Stimulated activated naive CD8-positive, alpha-beta T cell treated with anti-CD3 and anti-CD28 coated beads, Interleukin-15, amount 100 ng/mL, for 72 hours (primary cell): ENCODE results near the gene TMCC1.
"Not testable (repeated sequence)": the region's sequence is repeated elsewhere in the genome, so short reads cannot be mapped to it uniquely, and the experiment has no call there.

ENCODE experiments used
- ATAC-seq: fragments of 150-1000 bp; cut with Tn5 transposase; 2 replicates; pipeline ENCODE4 v1.10.0; 2021; ENCODE audit warnings: mild to moderate bottlenecking, moderate library complexity
- DNase-seq, 2 donors: peaks; one replicate each; pipeline ENCODE4 v3.0.0; 2021 to 2022
- H3K27ac Mint-ChIP-seq, 2 donors: one replicate each; pipeline ENCODE4 v1.8.0; 2022; ENCODE audit warnings: mild to moderate bottlenecking in 2 of 2, mixed read lengths in 2 of 2, moderate library complexity in 2 of 2
- H3K27me3 Mint-ChIP-seq: one replicate; pipeline ENCODE4 v1.8.0; 2022; ENCODE audit warnings: mixed read lengths
- H3K4me1 Mint-ChIP-seq: one replicate; pipeline ENCODE4 v1.8.0; 2022; ENCODE audit warnings: mild to moderate bottlenecking, mixed read lengths
- H3K4me3 Mint-ChIP-seq, 2 donors: one replicate each; pipeline ENCODE4 v1.8.0; 2022; ENCODE audit warnings: mild to moderate bottlenecking in 2 of 2, mixed read lengths in 2 of 2, moderate library complexity in 1 of 2
- H3K9me3 Mint-ChIP-seq, 2 donors: one replicate each; pipeline ENCODE4 v1.8.0; 2022; ENCODE audit warnings: mixed read lengths in 2 of 2

The TMCC1 gene

GRCh38 chr3:129831942-129832341 is 61.6 kb downstream of the TMCC1 start:
- not testable (repeated sequence) for H3K27ac Mint-ChIP-seq

DNA sequence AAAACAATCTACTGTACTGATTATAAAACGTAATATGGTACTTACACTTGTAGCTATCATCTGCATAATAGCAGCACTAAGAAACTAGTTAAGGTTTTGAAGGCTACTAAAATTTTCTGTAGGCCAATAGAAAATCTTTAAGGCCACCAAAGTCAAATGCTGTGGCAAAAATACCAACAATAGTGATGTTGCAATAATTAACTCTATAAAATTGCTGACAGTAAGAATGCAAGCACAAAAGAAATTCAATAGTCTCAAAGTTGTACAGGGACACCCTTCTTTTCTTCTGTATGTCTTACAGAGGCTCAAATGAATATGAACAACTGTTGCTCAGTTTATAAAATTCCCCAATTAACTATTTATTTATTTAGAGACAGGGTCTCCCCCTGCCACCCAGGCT is 62.0 kb downstream of the TMCC1 start:
- ATAC-seq (no peak), DNase-seq (no peak)
- H3K27ac Mint-ChIP-seq: no peak overlapping the region
- H3K4me1 Mint-ChIP-seq: peaks cover 17% of the 10 kb centered on the region
- H3K27me3 Mint-ChIP-seq: no peaks in the 10 kb centered on the region
- no peaks in the 10 kb centered on the region for H3K9me3 Mint-ChIP-seq
- H3K4me3 Mint-ChIP-seq: no peak overlapping the region

More at GRCh38 chr3:129831942-129832341, 61.6 kb downstream of the TMCC1 start:
- not testable (repeated sequence) for H3K27me3 Mint-ChIP-seq, H3K9me3 Mint-ChIP-seq, ATAC-seq, DNase-seq, H3K4me3 Mint-ChIP-seq
- H3K4me1 Mint-ChIP-seq: peaks cover 21% of the 10 kb centered on the region

GRCh38 chr3:129829640-129830039 is 63.9 kb downstream of the TMCC1 start:
- Mint-ChIP-seq H3K9me3 (no peaks in the 10 kb centered on the region), H3K27me3 (no peaks in the 10 kb centered on the region), H3K4me1 (peaks cover 20% of the 10 kb centered on the region), H3K4me3 (no peak overlapping the region), H3K27ac (no peak overlapping the region)
- ATAC-seq: peak; percentile 58
- DNase-seq: peak in 1 of 2 donors; percentile 26

GRCh38 chr3:129827765-129828164 is 65.7 kb downstream of the TMCC1 start:
- peak; percentile 96 for ATAC-seq
- Mint-ChIP-seq H3K27me3 (no peaks in the 10 kb centered on the region), H3K4me3 (peak overlapping the region; percentile 5 to 59), H3K9me3 (no peaks in the 10 kb centered on the region), H3K4me1 (peaks cover 20% of the 10 kb centered on the region), H3K27ac (peak overlapping the region in 1 of 2 donors; percentile 48)
- DNase-seq: peak; percentile 25 to 53

- no peak overlapping the region for H3K4me3 Mint-ChIP-seq
- ATAC-seq (peak; percentile 66), DNase-seq (peak; percentile 44 to 51)
- no peaks in the 10 kb centered on the region for H3K27me3 Mint-ChIP-seq
- H3K27ac Mint-ChIP-seq: no peak overlapping the region
- no peaks in the 10 kb centered on the region for H3K9me3 Mint-ChIP-seq
- peaks cover 20% of the 10 kb centered on the region for H3K4me1 Mint-ChIP-seq
Observed at GRCh38 chr3:129824926-129825541, 68.5 kb downstream of the TMCC1 start.

- H3K4me3 Mint-ChIP-seq: no peak overlapping the region
- no peaks in the 10 kb centered on the region for H3K9me3 Mint-ChIP-seq
- no peak overlapping the region for H3K27ac Mint-ChIP-seq
- ATAC-seq: no peak
- H3K27me3 Mint-ChIP-seq: no peaks in the 10 kb centered on the region
- peaks cover 9% of the 10 kb centered on the region for H3K4me1 Mint-ChIP-seq
- DNase-seq: no peak
Observed at GRCh38 chr3:129822679-129823078, 70.8 kb downstream of the TMCC1 start.

- no peaks in the 10 kb centered on the region for H3K9me3 Mint-ChIP-seq
- H3K27ac Mint-ChIP-seq: no peak overlapping the region
- H3K27me3 Mint-ChIP-seq: no peaks in the 10 kb centered on the region
- no peak for DNase-seq
- no peak for ATAC-seq
- no peak overlapping the region for H3K4me3 Mint-ChIP-seq
- peaks cover 6% of the 10 kb centered on the region for H3K4me1 Mint-ChIP-seq
Observed at GRCh38 chr3:129822241-129822640, 71.3 kb downstream of the TMCC1 start.

- H3K4me3 Mint-ChIP-seq: no peak overlapping the region
- H3K27ac Mint-ChIP-seq: no peak overlapping the region
- DNase-seq (no peak), ATAC-seq (no peak)
- peaks cover 0 to 1% of the 10 kb centered on the region in 2 donors for H3K9me3 Mint-ChIP-seq
- peaks cover 9% of the 10 kb centered on the region for H3K4me1 Mint-ChIP-seq
- no peaks in the 10 kb centered on the region for H3K27me3 Mint-ChIP-seq
Observed at GRCh38 chr3:129820587-129820986, 72.9 kb downstream of the TMCC1 start.

DNA sequence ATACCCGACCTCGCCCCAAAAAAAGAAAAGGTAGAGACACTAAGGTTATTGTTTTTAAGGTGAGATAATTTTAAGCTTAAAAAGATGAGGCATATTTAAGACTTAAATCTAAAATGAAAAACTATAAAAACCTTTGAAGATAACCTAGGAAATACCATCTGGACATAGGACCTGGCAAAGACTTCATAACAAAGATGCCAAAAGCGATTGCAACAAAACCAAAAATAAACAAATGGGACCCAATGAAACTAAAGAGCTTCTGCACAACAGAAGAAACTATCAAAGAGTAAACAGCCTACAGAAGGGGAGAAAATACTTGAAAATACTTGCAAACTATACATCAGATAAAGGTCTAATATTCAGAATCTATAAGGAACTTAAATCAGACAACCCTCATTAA is 80.9 kb downstream of the TMCC1 start:
- Mint-ChIP-seq H3K27ac (no peak overlapping the region), H3K4me1 (peaks cover 14% of the 10 kb centered on the region), H3K9me3 (peaks cover 0 to 12% of the 10 kb centered on the region in 2 donors), H3K27me3 (no peaks in the 10 kb centered on the region), H3K4me3 (no peak overlapping the region)
- ATAC-seq (no peak), DNase-seq (no peak)

DNA sequence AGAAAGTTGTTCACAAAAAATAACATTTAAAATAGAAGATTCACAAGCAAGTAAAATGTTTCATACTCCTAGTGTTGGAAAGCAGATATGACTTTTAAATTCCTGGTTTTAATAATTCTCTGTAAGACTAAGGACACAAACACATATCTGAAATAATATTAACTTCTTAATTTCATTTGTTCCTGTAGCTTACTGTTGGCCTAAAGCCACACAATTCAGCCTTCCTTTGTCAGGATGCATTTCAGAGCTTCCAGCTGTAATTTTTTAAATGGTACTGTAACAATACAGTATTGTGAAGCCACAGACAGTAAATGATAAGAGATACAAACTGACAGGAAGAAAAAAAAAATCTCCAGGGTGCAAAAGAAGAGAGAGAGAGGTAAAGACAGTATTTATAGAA is 84.2 kb downstream of the TMCC1 start:
- ATAC-seq: no peak
- H3K4me3 Mint-ChIP-seq: no peak overlapping the region
- H3K4me1 Mint-ChIP-seq: no peaks in the 10 kb centered on the region
- no peaks in the 10 kb centered on the region for H3K27me3 Mint-ChIP-seq
- H3K27ac Mint-ChIP-seq: no peak overlapping the region
- DNase-seq: no peak
- H3K9me3 Mint-ChIP-seq: no peaks in the 10 kb centered on the region

DNA sequence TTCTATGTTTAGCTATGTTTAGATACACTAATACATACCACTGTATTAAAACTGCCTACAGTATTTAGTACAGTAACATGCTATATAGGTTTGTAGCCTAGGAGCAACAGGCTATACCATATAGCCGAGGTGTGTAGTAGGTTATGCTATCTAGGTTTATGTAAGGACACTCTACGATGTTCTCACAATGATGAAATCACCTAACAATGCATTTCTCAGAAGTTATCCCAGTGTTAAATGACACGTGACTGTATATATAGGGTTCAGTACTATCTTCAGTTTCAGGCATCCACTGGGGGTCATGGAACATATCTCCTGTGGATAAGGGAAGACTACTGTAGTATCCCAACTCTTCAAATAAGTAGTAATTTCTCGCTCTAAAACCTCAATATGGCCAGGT is 97.4 kb downstream of the TMCC1 start:
- no peak for DNase-seq
- Mint-ChIP-seq H3K4me1 (peaks cover 21% of the 10 kb centered on the region), H3K9me3 (no peaks in the 10 kb centered on the region), H3K27me3 (no peaks in the 10 kb centered on the region), H3K27ac (no peak overlapping the region), H3K4me3 (no peak overlapping the region)
- ATAC-seq: no peak

DNA sequence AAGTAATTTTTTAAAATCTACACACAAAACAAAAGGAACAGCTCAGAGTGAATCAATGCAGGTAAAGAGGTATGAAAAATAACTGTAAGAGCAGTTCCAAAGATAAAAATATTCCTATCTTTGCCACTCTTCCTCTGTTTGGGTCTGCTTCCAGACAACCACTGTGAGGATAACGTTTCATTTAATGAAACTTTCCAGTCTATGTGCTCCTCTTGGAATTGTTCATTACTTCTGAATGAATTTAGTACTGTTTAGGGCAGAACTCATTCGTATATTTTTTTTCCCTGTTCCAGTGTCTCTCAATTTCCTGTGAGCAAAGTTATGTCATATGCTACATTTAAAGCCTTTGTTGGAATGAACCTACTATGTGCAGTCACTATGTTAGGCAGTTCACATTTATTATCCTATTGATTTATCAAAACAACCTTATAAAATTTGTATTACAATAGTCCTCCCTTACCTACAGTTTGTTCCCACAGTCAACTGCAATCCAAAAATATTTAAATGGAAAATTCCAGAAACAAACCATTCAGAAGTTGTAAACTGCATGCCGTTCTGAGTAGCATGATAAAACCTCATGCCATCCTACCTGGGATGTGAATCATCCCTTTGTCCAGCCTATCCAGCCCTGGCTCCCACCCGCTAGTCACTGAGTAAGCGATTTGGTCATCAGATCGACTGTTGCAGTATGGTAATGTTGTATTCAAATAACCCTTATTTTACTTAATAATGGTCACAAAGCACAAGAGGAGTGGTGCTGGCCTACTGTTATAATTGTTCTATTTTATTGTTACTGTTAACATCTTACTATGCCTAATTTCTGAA is 98.1 kb downstream of the TMCC1 start:
- DNase-seq (no peak), ATAC-seq (no peak)
- peaks cover 21% of the 10 kb centered on the region for H3K4me1 Mint-ChIP-seq
- H3K9me3 Mint-ChIP-seq: no peaks in the 10 kb centered on the region
- peak overlapping the region in 1 of 2 donors; percentile 57 for H3K4me3 Mint-ChIP-seq
- no peak overlapping the region for H3K27ac Mint-ChIP-seq
- no peaks in the 10 kb centered on the region for H3K27me3 Mint-ChIP-seq

DNA sequence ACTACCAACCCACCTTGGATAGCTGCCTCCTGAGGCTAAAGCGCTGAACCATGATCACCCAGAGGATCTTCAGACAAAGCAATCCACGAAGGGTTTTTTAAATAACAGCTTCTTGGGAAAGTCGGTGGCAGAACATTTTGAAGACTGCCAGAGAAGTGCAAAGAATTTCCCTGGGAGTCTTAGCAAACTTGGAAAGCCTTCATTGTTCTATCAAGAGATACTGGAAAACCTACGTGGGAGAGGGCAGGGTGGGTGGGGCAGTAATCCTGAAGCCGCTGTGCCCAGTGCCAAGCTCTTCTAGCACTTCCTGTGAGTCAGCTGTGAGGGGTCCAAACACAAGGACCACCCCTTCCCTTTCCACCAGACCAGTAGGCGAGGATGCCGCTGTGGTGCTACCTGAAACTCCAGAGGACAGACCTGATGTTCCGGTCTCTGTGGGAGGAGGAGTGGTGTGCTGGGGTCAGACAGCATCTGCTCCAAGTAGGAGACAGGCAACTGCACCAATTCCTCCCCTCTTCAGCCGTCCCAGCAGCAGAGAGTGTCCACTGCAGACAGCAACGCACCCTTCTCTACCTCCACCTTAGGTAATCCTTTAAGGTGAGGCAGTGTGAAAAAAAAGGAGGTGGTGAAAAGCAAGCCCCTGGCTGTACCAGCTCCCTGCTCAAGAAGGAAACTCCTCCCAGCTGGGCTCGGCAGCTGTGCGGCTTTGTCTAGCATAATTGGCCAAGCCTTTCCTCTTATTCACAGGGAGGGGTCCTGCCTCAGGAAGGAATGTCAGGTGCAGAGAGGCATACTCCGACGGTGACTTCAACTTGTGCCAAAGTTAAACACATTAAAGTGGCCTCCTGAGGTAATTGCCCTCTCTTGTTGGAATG is 99.0 kb downstream of the TMCC1 start:
- peak; percentile 65 for ATAC-seq
- Mint-ChIP-seq H3K27ac (peak overlapping the region in 1 of 2 donors; percentile 57), H3K27me3 (no peaks in the 10 kb centered on the region), H3K4me1 (peaks cover 21% of the 10 kb centered on the region), H3K4me3 (peak overlapping the region; percentile 25 to 57), H3K9me3 (no peaks in the 10 kb centered on the region)
- peak; percentile 1 to 13 for DNase-seq

DNA sequence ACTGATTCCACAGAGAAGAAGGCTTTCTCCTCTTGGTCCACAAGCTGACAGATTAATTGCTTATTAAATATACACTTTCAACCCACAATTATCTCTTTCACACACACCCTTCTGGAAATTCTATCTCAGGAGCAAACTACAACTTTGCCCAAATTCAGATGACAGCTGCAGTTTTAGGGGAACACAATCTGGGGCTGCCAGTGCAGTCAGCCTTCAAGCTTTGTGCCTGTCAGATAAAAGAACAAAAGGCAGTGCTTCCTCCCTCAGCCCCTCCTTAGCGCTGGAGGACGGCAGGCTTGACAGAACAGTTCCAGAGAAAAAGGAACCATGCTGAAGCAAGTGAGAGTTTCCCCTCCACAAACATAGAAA is 99.6 kb downstream of the TMCC1 start:
- Mint-ChIP-seq H3K4me3 (peak overlapping the region; percentile 25 to 57), H3K27me3 (no peaks in the 10 kb centered on the region), H3K27ac (peak overlapping the region in 1 of 2 donors; percentile 57), H3K9me3 (no peaks in the 10 kb centered on the region), H3K4me1 (peaks cover 21% of the 10 kb centered on the region)
- no peak for DNase-seq
- ATAC-seq: no peak

GRCh38 chr3:129793319-129793718 is 100.2 kb downstream of the TMCC1 start:
- ATAC-seq (peak; percentile 52), DNase-seq (no peak)
- Mint-ChIP-seq H3K27ac (no peak overlapping the region), H3K4me1 (peaks cover 21% of the 10 kb centered on the region), H3K27me3 (no peaks in the 10 kb centered on the region), H3K9me3 (no peaks in the 10 kb centered on the region), H3K4me3 (no peak overlapping the region)

GRCh38 chr3:129783470-129783869 is 110.0 kb downstream of the TMCC1 start:
- no peaks in the 10 kb centered on the region for H3K4me1 Mint-ChIP-seq
- no peaks in the 10 kb centered on the region for H3K27me3 Mint-ChIP-seq
- H3K9me3 Mint-ChIP-seq: no peaks in the 10 kb centered on the region
- DNase-seq: no peak
- ATAC-seq: no peak
- no peak overlapping the region for H3K4me3 Mint-ChIP-seq
- no peak overlapping the region for H3K27ac Mint-ChIP-seq
